ENCODE data around the gene RNF26. TPM values are rescaled to one million over a fixed set of nuclear protein-coding genes. Genes with fewer than 3 reads are reported as not detected.

RNF26 gene
- total and polyA plus RNA-seq, 4 donors = 8.2 to 25.4 (median 13.6) TPM

DNA sequence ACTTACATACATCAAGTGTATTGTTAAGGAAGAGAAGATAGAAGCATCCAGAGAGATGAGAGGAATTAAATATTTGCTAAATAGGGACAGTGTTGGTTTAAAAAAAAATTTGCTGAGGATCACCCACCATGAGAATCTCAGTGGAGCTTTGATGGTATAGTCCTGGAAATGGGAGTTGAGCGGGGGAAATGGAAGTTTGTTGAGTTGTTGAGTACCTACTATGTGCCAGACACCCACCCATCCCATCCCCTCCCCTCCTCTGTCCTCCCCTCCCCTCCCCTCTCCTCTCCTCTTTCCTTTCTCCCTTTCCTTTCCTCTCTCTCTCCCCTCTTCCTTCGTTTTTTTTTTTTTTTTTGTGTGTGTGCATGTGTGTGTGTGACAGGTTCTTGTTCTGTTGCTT is 16.9 kb downstream of the RNF26 start:
- Histone ChIP-seq H3K27me3 (ENCODE audit: control insufficient read depth in 3 of 3, insufficient read depth in 3 of 3, low read length in 2 of 3) (peaks cover 0 to 6% (median 0%) of the 10 kb centered on the region in 3 donors), H3K27ac (ENCODE audit: low read depth in 1 of 2, low read length in 1 of 2) (no peak overlapping the region), H3K9ac (ENCODE audit: insufficient read depth in 1 of 2, low read length in 2 of 2) (no peak overlapping the region), H3K4me1 (ENCODE audit: control insufficient read depth in 5 of 5, insufficient read depth in 5 of 5, low read length in 5 of 5) (peaks cover 0 to 5% (median 3%) of the 10 kb centered on the region in 5 donors), H3K9me3 (ENCODE audit: control insufficient read depth in 4 of 4, insufficient read depth in 3 of 4, low read length in 3 of 4) (no peaks in the 10 kb centered on the region), H3K36me3 (ENCODE audit: control insufficient read depth in 4 of 4, insufficient read depth in 4 of 4, low read length in 4 of 4) (no peaks in the 10 kb centered on the region), H3K4me3 (no peak overlapping the region)
- DNase-seq = no peak
- no peak for ATAC-seq (ENCODE audit: insufficient read depth, low FRiP score)
- TF ChIP-seq, protein P1, sequence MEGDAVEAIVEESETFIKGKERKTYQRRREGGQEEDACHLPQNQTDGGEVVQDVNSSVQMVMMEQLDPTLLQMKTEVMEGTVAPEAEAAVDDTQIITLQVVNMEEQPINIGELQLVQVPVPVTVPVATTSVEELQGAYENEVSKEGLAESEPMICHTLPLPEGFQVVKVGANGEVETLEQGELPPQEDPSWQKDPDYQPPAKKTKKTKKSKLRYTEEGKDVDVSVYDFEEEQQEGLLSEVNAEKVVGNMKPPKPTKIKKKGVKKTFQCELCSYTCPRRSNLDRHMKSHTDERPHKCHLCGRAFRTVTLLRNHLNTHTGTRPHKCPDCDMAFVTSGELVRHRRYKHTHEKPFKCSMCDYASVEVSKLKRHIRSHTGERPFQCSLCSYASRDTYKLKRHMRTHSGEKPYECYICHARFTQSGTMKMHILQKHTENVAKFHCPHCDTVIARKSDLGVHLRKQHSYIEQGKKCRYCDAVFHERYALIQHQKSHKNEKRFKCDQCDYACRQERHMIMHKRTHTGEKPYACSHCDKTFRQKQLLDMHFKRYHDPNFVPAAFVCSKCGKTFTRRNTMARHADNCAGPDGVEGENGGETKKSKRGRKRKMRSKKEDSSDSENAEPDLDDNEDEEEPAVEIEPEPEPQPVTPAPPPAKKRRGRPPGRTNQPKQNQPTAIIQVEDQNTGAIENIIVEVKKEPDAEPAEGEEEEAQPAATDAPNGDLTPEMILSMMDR (IDR thresholded peaks at IDR 0.05; ENCODE audit: control extremely low read depth, extremely low read depth) = no peak
- WGBS, 2 donors = 63 to 88% methylated on average over 1 to 2 of the region's 2 CpGs

DNA sequence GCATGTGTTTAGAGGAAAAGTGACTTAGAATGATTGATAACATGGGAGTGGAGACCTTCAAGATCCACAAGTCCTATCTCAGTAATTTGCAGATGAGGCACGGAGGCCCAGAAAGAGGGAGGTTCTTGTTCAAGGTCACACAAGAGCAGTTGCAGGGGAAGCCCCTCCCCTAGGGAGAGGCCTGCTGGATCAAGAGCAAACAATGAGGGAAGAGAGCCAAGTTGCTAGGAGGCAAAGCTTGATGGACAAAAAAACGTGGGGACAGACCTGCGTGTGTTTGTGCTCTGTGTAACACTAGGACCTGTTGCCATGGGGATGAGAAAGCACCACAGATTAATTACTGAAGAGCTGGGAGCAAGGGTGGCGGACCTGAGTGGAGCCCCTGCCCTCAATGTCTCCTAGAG is 18.5 kb downstream of the RNF26 start:
- Histone ChIP-seq H3K27me3 (ENCODE audit: control insufficient read depth in 3 of 3, insufficient read depth in 3 of 3, low read length in 2 of 3) (no peaks in the 10 kb centered on the region), H3K27ac (ENCODE audit: low read depth in 1 of 2, low read length in 1 of 2) (peak overlapping the region in 1 of 2 donors; percentile 73), H3K9me3 (ENCODE audit: control insufficient read depth in 4 of 4, insufficient read depth in 3 of 4, low read length in 3 of 4) (no peaks in the 10 kb centered on the region), H3K36me3 (ENCODE audit: control insufficient read depth in 4 of 4, insufficient read depth in 4 of 4, low read length in 4 of 4) (no peaks in the 10 kb centered on the region), H3K4me1 (ENCODE audit: control insufficient read depth in 5 of 5, insufficient read depth in 5 of 5, low read length in 5 of 5) (peaks cover 0 to 9% (median 3%) of the 10 kb centered on the region in 5 donors), H3K4me3 (no peak overlapping the region), H3K9ac (ENCODE audit: insufficient read depth in 1 of 2, low read length in 2 of 2) (no peak overlapping the region)
- WGBS, 2 donors = 43 to 66% methylated on average over 4 of the region's 4 CpGs
- ATAC-seq (ENCODE audit: insufficient read depth, low FRiP score) (no peak), DNase-seq (peak; percentile 75 to 89 (median 82))
- TF ChIP-seq, protein P1 (IDR thresholded peaks at IDR 0.05; ENCODE audit: control extremely low read depth, extremely low read depth) = no peak

DNA sequence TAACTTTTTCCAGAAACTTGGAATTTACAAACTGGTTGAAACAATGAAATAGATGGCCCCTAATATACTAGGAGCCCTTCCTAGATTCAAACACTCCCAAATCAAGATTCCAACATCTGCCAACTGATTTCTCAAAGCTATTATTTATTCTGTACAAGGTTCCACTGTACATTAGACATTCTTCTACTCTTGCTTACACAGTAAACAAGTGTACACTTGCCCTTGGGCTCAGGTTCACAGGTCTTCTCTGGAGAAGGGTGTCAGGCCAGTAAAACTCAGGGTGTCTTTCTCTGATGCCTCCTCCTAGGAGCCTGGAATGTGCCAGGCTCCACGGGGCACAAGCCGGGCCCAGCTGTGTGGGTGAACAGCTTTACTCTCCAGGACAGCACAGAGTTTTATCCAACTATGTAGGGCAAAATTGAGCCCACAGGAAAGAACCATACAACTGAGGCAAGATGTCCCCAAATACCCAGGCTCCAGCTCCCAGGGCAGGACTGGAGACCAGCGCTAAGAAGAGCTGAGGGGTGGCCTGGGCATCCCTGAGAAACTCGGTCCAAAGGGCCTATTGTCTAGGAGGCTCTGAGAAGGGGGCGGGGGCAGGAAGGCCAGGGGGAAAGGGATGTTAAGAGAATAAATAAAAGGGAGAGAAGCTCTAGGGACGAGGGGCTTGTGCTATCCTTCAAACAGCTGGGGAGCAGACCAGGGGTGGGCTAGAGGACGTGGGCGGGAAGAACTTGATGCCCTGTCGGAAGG is 20.9 kb downstream of the RNF26 start:
- TF ChIP-seq, protein P1 (IDR thresholded peaks at IDR 0.05; ENCODE audit: control extremely low read depth, extremely low read depth) = no peak
- DNase-seq (no peak), ATAC-seq (ENCODE audit: insufficient read depth, low FRiP score) (no peak)
- Histone ChIP-seq H3K36me3 (ENCODE audit: control insufficient read depth in 4 of 4, insufficient read depth in 4 of 4, low read length in 4 of 4) (no peaks in the 10 kb centered on the region), H3K27ac (ENCODE audit: low read depth in 1 of 2, low read length in 1 of 2) (peak overlapping the region in 1 of 2 donors; percentile 39), H3K4me1 (ENCODE audit: control insufficient read depth in 5 of 5, insufficient read depth in 5 of 5, low read length in 5 of 5) (peaks cover 0 to 9% (median 3%) of the 10 kb centered on the region in 5 donors), H3K27me3 (ENCODE audit: control insufficient read depth in 3 of 3, insufficient read depth in 3 of 3, low read length in 2 of 3) (no peaks in the 10 kb centered on the region), H3K4me3 (no peak overlapping the region), H3K9ac (ENCODE audit: insufficient read depth in 1 of 2, low read length in 2 of 2) (no peak overlapping the region), H3K9me3 (ENCODE audit: control insufficient read depth in 4 of 4, insufficient read depth in 3 of 4, low read length in 3 of 4) (no peaks in the 10 kb centered on the region)
- 67 to 80% methylated on average over 9 of the region's 9 CpGs for WGBS, 2 donors
